Endothelial cell of umbilical vein (primary cell): ENCODE data around the gene IMPDH2.
A peak's percentile ranks its signal among the peaks of the same experiment; 100 is the strongest.

Experiments
- CTCF ChIP-seq, 2 donors: IDR thresholded peaks; 1 replicate in 1 of 2; 2 replicates in 1 of 2; pipeline ENCODE4 v1.5.1; 2011; ENCODE audit warnings: low read length in 2 of 2, mild to moderate bottlenecking in 2 of 2, moderate library complexity in 2 of 2, control low read depth in 1 of 2, inconsistent platforms in 1 of 2, low read depth in 1 of 2; ENCODE audit not compliant: insufficient read depth in 1 of 2; ENCODE audit errors: extremely low read depth in 1 of 2
- EZH2 ChIP-seq: IDR thresholded peaks from 2 replicates; pipeline ENCODE4 v1.6.1; 2012; ENCODE audit warnings: borderline replicate concordance, low read depth, mild to moderate bottlenecking, moderate library complexity, low read length, inconsistent platforms; ENCODE audit not compliant: severe bottlenecking
- JUN ChIP-seq: IDR thresholded peaks from 2 replicates; pipeline ENCODE4 v1.6.1; 2011; ENCODE audit warnings: borderline replicate concordance, low read depth; ENCODE audit not compliant: insufficient read length, insufficient read depth
- MYC ChIP-seq: IDR thresholded peaks from one replicate; pipeline ENCODE4 v1.6.1; 2011; ENCODE audit warnings: mild to moderate bottlenecking, low read depth, low read length
- POLR2A ChIP-seq: IDR thresholded peaks from 2 replicates; pipeline ENCODE4 v1.6.1; 2012; ENCODE audit warnings: low read depth, mild to moderate bottlenecking, control low read depth, low read length
- POLR2AphosphoS5 ChIP-seq: IDR thresholded peaks from 2 replicates; pipeline ENCODE4 v1.6.1; 2012; ENCODE audit warnings: low read depth, mild to moderate bottlenecking, control low read depth, low read length, moderate library complexity; ENCODE audit not compliant: insufficient read depth
- TF ChIP-seq, protein P1 (sequence below): IDR thresholded peaks from 2 replicates; pipeline ENCODE4 v1.6.1; 2011; ENCODE audit not compliant: insufficient read depth, insufficient read length

DNA sequence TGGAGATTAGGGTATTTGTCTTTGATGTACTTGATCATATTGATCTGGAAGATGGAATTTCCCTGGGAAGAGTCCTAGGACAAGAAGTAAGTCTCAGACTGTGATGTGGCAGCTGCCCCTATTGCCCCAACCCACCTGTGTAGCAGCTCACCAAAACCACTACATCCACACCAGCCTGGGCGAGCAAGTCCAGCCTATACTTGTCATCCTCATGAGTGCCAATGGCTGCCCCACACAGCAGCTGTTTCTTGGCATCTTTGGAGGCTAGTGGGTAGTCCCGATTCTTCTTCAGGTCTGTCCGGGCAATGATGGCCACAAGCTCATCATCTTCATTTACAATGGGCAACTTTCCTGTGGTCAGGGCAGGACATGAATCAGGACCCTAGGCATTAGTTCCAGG is 2.7 kb downstream of the IMPDH2 start:
- no peak for TF ChIP-seq CTCF (IDR thresholded peaks at IDR 0.05; ENCODE audit: extremely low read depth in 1 of 2, insufficient read depth in 1 of 2, low read depth in 1 of 2, low read length in 2 of 2)
- TF ChIP-seq EZH2 = no peak
- no peak for TF ChIP-seq POLR2AphosphoS5
- TF ChIP-seq, protein P1, sequence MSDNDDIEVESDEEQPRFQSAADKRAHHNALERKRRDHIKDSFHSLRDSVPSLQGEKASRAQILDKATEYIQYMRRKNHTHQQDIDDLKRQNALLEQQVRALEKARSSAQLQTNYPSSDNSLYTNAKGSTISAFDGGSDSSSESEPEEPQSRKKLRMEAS = no peak
- TF ChIP-seq POLR2A = peak; percentile 35
- TF ChIP-seq MYC = no peak
- TF ChIP-seq JUN = no peak
